RWPE2 (cell line): ENCODE results near the gene PPFIA3.

Experiments
- ATAC-seq: fragments of 200-7000 bp; cut with Tn5 transposase; 3 replicates; pipeline ENCODE4 v1.9.1; 2021; ENCODE audit warnings: low read depth
- DNase-seq: peaks from one replicate; pipeline ENCODE4 v3.0.0-alpha.2; 2020; ENCODE audit warnings: low spot score
- H3K27ac ChIP-seq: fragments of 450-650 bp; 2 replicates; pipeline ENCODE4 v1.5.1; 2017; ENCODE audit warnings: mild to moderate bottlenecking; ENCODE audit not compliant: poor library complexity, severe bottlenecking
- H3K27me3 ChIP-seq: fragments of 250-450 bp; sonication (Bioruptor Pico); 2 replicates; pipeline ENCODE4 v1.5.1; 2021; ENCODE audit warnings: mild to moderate bottlenecking, moderate library complexity; ENCODE audit not compliant: insufficient read depth, poor library complexity, severe bottlenecking
- H3K36me3 ChIP-seq: fragments of 250-450 bp; sonication (Bioruptor Pico); 2 replicates; pipeline ENCODE4 v1.5.1; 2020; ENCODE audit warnings: low read depth, mild to moderate bottlenecking, moderate library complexity
- H3K4me1 ChIP-seq: fragments of 250-450 bp; sonication (Bioruptor Pico); 2 replicates; pipeline ENCODE4 v1.5.1; 2021; ENCODE audit warnings: mild to moderate bottlenecking, moderate library complexity; ENCODE audit not compliant: insufficient read depth, poor library complexity, severe bottlenecking
- H3K4me3 ChIP-seq: fragments of 250-450 bp; sonication (Bioruptor Pico); 2 replicates; pipeline ENCODE4 v1.5.1; 2021; ENCODE audit warnings: mild to moderate bottlenecking, moderate library complexity; ENCODE audit not compliant: severe bottlenecking
- H3K9me3 ChIP-seq: fragments of 250-450 bp; sonication (Bioruptor Pico); 2 replicates; pipeline ENCODE4 v1.5.1; 2021; ENCODE audit warnings: mild to moderate bottlenecking, moderate library complexity; ENCODE audit not compliant: severe bottlenecking
- CTCF ChIP-seq: fragments of 450-650 bp; IDR thresholded peaks from one replicate; pipeline ENCODE4 v1.5.1; 2017; ENCODE audit warnings: mild to moderate bottlenecking, moderate library complexity; ENCODE audit not compliant: poor library complexity, severe bottlenecking

Gene PPFIA3

GRCh38 chr19:49101160-49101559, 18.2 kb upstream of the PPFIA3 start:
- ATAC-seq (no peak), DNase-seq (no peak)
- Histone ChIP-seq H3K4me3 (no peak overlapping the region), H3K27ac (no peak overlapping the region), H3K4me1 (peaks cover 7% of the 10 kb centered on the region), H3K36me3 (peaks cover 87% of the 10 kb centered on the region), H3K9me3 (no peaks in the 10 kb centered on the region), H3K27me3 (no peaks in the 10 kb centered on the region)
- no peak for TF ChIP-seq CTCF

GRCh38 chr19:49102303-49102702, 17.0 kb upstream of the PPFIA3 start:
- H3K4me1 ChIP-seq, result peaks cover 4% of the 10 kb centered on the region
- DNase-seq, result no peak
- H3K27ac ChIP-seq, result no peak overlapping the region
- no peak for TF ChIP-seq CTCF
- no peak overlapping the region for H3K4me3 ChIP-seq
- no peak for ATAC-seq
- no peaks in the 10 kb centered on the region for H3K9me3 ChIP-seq
- H3K27me3 ChIP-seq, result no peaks in the 10 kb centered on the region
- H3K36me3 ChIP-seq, result peaks cover 87% of the 10 kb centered on the region

- DNase-seq, result no peak
- H3K36me3 ChIP-seq, result peaks cover 86% of the 10 kb centered on the region
- H3K27ac ChIP-seq, result no peak overlapping the region
- H3K27me3 ChIP-seq, result no peaks in the 10 kb centered on the region
- H3K9me3 ChIP-seq, result no peaks in the 10 kb centered on the region
- H3K4me3 ChIP-seq, result no peak overlapping the region
- no peak for ATAC-seq
- H3K4me1 ChIP-seq, result no peaks in the 10 kb centered on the region
- TF ChIP-seq CTCF, result no peak
Observed at GRCh38 chr19:49103331-49104085, 15.8 kb upstream of the PPFIA3 start.

- peaks cover 86% of the 10 kb centered on the region for H3K36me3 ChIP-seq
- no peak for ATAC-seq
- H3K27me3 ChIP-seq, result no peaks in the 10 kb centered on the region
- no peak for TF ChIP-seq CTCF
- no peak overlapping the region for H3K4me3 ChIP-seq
- H3K4me1 ChIP-seq, result no peaks in the 10 kb centered on the region
- H3K9me3 ChIP-seq, result no peaks in the 10 kb centered on the region
- DNase-seq, result no peak
- no peak overlapping the region for H3K27ac ChIP-seq
Observed at GRCh38 chr19:49104229-49104864, 15.0 kb upstream of the PPFIA3 start.

- Histone ChIP-seq H3K4me3 (no peak overlapping the region), H3K9me3 (no peaks in the 10 kb centered on the region), H3K4me1 (no peaks in the 10 kb centered on the region), H3K27me3 (no peaks in the 10 kb centered on the region), H3K27ac (no peak overlapping the region), H3K36me3 (peaks cover 71% of the 10 kb centered on the region)
- no peak for DNase-seq
- TF ChIP-seq CTCF, result peak; percentile 82
- peak; percentile 62; the same call in 2 of the 3 replicates for ATAC-seq
Observed at GRCh38 chr19:49106648-49107135, 12.7 kb upstream of the PPFIA3 start.
